ENCODE results near the gene GH2. TPM values are rescaled to one million over a fixed set of nuclear protein-coding genes. Genes with fewer than 3 reads are reported as not detected.
A peak's percentile ranks its signal among the peaks of the same experiment; 100 is the strongest.

GH2 gene
- total RNA-seq, 2 donors from 2014 or later: not detected

GRCh38 chr17:63842540-63843386 is 39.0 kb downstream of the GH2 start, which contains the start of gene SMARCD2:
Gene SMARCD2 (minus strand): TSS chr17:63842685. CDS start chr17:63842674, 11 bp downstream.
- DNase-seq (ENCODE audit: low spot score): peak; percentile 96
- no peak for TF ChIP-seq CTCF (IDR thresholded peaks at IDR 0.05)
- Histone ChIP-seq H3K27ac (peak within 1 kb of the TSS; percentile 94 to 98), H3K4me3 (peak within 1 kb of the TSS; percentile 95), H3K9me3 (no peaks in the 10 kb centered on the region), H3K4me1 (ENCODE audit: control insufficient read depth in 1 of 2, low read depth in 2 of 2) (peaks cover 39 to 53% of the 10 kb centered on the region in 2 donors), H3K27me3 (replicated peaks; ENCODE audit: insufficient read depth) (no peaks in the 10 kb centered on the region), H3K36me3 (no peaks in the 10 kb centered on the region)
- peak; percentile 89 for ATAC-seq (ENCODE audit: insufficient number of reproducible peaks, low FRiP score, low read depth)

GRCh38 chr17:63842173-63842539 is 39.6 kb downstream of the GH2 start:
- Histone ChIP-seq H3K27ac (peak overlapping the region; percentile 93 to 94), H3K27me3 (replicated peaks; ENCODE audit: insufficient read depth) (no peaks in the 10 kb centered on the region), H3K4me3 (peak overlapping the region; percentile 95), H3K9me3 (no peaks in the 10 kb centered on the region), H3K4me1 (ENCODE audit: control insufficient read depth in 1 of 2, low read depth in 2 of 2) (peaks cover 43 to 59% of the 10 kb centered on the region in 2 donors), H3K36me3 (peaks cover 5% of the 10 kb centered on the region)
- ATAC-seq (ENCODE audit: insufficient number of reproducible peaks, low FRiP score, low read depth) (no peak), DNase-seq (ENCODE audit: low spot score) (no peak)
- TF ChIP-seq CTCF (IDR thresholded peaks at IDR 0.05): no peak

GRCh38 chr17:63841350-63842172 is 40.2 kb downstream of the GH2 start:
- peak overlapping the region; percentile 93 to 94 for H3K27ac ChIP-seq
- no peaks in the 10 kb centered on the region for H3K27me3 ChIP-seq (replicated peaks; ENCODE audit: insufficient read depth)
- H3K36me3 ChIP-seq: peaks cover 11% of the 10 kb centered on the region
- peaks cover 43 to 64% of the 10 kb centered on the region in 2 donors for H3K4me1 ChIP-seq (ENCODE audit: control insufficient read depth in 1 of 2, low read depth in 2 of 2)
- no peaks in the 10 kb centered on the region for H3K9me3 ChIP-seq
- DNase-seq (ENCODE audit: low spot score) (no peak), ATAC-seq (ENCODE audit: insufficient number of reproducible peaks, low FRiP score, low read depth) (no peak)
- no peak for TF ChIP-seq CTCF (IDR thresholded peaks at IDR 0.05)
- peak overlapping the region; percentile 95 for H3K4me3 ChIP-seq

GRCh38 chr17:63840591-63841349 is 41.0 kb downstream of the GH2 start:
- DNase-seq (ENCODE audit: low spot score): no peak
- no peak for ATAC-seq (ENCODE audit: insufficient number of reproducible peaks, low FRiP score, low read depth)
- no peak for TF ChIP-seq CTCF (IDR thresholded peaks at IDR 0.05)
- Histone ChIP-seq H3K36me3 (peaks cover 17% of the 10 kb centered on the region), H3K27ac (peak overlapping the region; percentile 93 to 94), H3K9me3 (no peaks in the 10 kb centered on the region), H3K4me3 (peak overlapping the region; percentile 95), H3K27me3 (replicated peaks; ENCODE audit: insufficient read depth) (no peaks in the 10 kb centered on the region), H3K4me1 (ENCODE audit: control insufficient read depth in 1 of 2, low read depth in 2 of 2) (peaks cover 43 to 64% of the 10 kb centered on the region in 2 donors)
